H1 (cell line): ENCODE results near the gene MTARC1. TPM values are rescaled to one million over a fixed set of nuclear protein-coding genes. Genes with fewer than 3 reads are reported as not detected.

Experiments
- CHD1 ChIP-seq: IDR thresholded peaks from 2 replicates; pipeline ENCODE4 v1.6.1; 2012; ENCODE audit warnings: low read depth, low read length, improper control_type of control experiment
- CTCF ChIP-seq, 3 experiments: IDR thresholded peaks; 1 replicate in 2 of 3; 2 replicates in 1 of 3; pipeline versions ENCODE4 v1.5.1 to v1.6.1; 2011; ENCODE audit warnings: low read length in 3 of 3, mild to moderate bottlenecking in 3 of 3, inconsistent platforms in 2 of 3, low read depth in 1 of 3, moderate library complexity in 1 of 3; ENCODE audit not compliant: insufficient read depth in 1 of 3; ENCODE audit errors: control extremely low read depth in 1 of 3
- FOSL1 ChIP-seq: IDR thresholded peaks from 2 replicates; pipeline ENCODE4 v1.6.1; 2011; ENCODE audit warnings: mild to moderate bottlenecking, low read depth, low read length, moderate library complexity; ENCODE audit not compliant: insufficient read depth
- SIN3A ChIP-seq, 2 experiments: IDR thresholded peaks in 1 of 2; conservative IDR thresholded peaks in 1 of 2; 2 replicates each; pipeline ENCODE4 v1.6.1; 2011 to 2012; ENCODE audit warnings: low read length in 2 of 2, improper control_type of control experiment in 1 of 2, low read depth in 1 of 2, mild to moderate bottlenecking in 1 of 2
- SIX5 ChIP-seq: IDR thresholded peaks from 2 replicates; pipeline ENCODE4 v1.6.1; 2011; ENCODE audit warnings: mild to moderate bottlenecking, low read depth, low read length
- polyA plus RNA-seq, 7 experiments: library from polyadenylated mRNA; depleted of rRNA in 3 of 7; stranded (reverse) in 5 of 7; unstranded in 2 of 7; fragments of >200 nt in 5 of 7; fragments of 200-250 nt in 2 of 7; gene quantifications; 1 replicate in 5 of 7; 2 replicates in 1 of 7; 4 replicates in 1 of 7; pipeline versions ENCODE4 v1.2.1 to v1.2.3, GENCODE V29; 2011 to 2013; ENCODE audit warnings: missing spikeins in 2 of 7, mixed read lengths in 2 of 7
- total RNA-seq: library from RNA; stranded (reverse); fragmentation: NEBNext Ultra II Directional; extraction: Animal tissue kit (Norgen Biotek cat#: 25700); gene quantifications from 2 replicates; pipeline ENCODE4 v1.2.1, GENCODE V29; 2021
- TF ChIP-seq, protein P1 (sequence below): fragments of 300-600 bp; sonication (generic); IDR thresholded peaks from 2 replicates; pipeline ENCODE4 v1.7.1; 2012; ENCODE audit warnings: low read length, moderate library complexity, mild to moderate bottlenecking, inconsistent platforms; ENCODE audit not compliant: insufficient replicate concordance

MTARC1 gene
- total and polyA plus RNA-seq, 2 of the 8 experiments (the other 6 are each of a cell fraction or from before 2014, with no cell fraction given): 17.2 to 46.2 TPM

- TF ChIP-seq, protein P1, sequence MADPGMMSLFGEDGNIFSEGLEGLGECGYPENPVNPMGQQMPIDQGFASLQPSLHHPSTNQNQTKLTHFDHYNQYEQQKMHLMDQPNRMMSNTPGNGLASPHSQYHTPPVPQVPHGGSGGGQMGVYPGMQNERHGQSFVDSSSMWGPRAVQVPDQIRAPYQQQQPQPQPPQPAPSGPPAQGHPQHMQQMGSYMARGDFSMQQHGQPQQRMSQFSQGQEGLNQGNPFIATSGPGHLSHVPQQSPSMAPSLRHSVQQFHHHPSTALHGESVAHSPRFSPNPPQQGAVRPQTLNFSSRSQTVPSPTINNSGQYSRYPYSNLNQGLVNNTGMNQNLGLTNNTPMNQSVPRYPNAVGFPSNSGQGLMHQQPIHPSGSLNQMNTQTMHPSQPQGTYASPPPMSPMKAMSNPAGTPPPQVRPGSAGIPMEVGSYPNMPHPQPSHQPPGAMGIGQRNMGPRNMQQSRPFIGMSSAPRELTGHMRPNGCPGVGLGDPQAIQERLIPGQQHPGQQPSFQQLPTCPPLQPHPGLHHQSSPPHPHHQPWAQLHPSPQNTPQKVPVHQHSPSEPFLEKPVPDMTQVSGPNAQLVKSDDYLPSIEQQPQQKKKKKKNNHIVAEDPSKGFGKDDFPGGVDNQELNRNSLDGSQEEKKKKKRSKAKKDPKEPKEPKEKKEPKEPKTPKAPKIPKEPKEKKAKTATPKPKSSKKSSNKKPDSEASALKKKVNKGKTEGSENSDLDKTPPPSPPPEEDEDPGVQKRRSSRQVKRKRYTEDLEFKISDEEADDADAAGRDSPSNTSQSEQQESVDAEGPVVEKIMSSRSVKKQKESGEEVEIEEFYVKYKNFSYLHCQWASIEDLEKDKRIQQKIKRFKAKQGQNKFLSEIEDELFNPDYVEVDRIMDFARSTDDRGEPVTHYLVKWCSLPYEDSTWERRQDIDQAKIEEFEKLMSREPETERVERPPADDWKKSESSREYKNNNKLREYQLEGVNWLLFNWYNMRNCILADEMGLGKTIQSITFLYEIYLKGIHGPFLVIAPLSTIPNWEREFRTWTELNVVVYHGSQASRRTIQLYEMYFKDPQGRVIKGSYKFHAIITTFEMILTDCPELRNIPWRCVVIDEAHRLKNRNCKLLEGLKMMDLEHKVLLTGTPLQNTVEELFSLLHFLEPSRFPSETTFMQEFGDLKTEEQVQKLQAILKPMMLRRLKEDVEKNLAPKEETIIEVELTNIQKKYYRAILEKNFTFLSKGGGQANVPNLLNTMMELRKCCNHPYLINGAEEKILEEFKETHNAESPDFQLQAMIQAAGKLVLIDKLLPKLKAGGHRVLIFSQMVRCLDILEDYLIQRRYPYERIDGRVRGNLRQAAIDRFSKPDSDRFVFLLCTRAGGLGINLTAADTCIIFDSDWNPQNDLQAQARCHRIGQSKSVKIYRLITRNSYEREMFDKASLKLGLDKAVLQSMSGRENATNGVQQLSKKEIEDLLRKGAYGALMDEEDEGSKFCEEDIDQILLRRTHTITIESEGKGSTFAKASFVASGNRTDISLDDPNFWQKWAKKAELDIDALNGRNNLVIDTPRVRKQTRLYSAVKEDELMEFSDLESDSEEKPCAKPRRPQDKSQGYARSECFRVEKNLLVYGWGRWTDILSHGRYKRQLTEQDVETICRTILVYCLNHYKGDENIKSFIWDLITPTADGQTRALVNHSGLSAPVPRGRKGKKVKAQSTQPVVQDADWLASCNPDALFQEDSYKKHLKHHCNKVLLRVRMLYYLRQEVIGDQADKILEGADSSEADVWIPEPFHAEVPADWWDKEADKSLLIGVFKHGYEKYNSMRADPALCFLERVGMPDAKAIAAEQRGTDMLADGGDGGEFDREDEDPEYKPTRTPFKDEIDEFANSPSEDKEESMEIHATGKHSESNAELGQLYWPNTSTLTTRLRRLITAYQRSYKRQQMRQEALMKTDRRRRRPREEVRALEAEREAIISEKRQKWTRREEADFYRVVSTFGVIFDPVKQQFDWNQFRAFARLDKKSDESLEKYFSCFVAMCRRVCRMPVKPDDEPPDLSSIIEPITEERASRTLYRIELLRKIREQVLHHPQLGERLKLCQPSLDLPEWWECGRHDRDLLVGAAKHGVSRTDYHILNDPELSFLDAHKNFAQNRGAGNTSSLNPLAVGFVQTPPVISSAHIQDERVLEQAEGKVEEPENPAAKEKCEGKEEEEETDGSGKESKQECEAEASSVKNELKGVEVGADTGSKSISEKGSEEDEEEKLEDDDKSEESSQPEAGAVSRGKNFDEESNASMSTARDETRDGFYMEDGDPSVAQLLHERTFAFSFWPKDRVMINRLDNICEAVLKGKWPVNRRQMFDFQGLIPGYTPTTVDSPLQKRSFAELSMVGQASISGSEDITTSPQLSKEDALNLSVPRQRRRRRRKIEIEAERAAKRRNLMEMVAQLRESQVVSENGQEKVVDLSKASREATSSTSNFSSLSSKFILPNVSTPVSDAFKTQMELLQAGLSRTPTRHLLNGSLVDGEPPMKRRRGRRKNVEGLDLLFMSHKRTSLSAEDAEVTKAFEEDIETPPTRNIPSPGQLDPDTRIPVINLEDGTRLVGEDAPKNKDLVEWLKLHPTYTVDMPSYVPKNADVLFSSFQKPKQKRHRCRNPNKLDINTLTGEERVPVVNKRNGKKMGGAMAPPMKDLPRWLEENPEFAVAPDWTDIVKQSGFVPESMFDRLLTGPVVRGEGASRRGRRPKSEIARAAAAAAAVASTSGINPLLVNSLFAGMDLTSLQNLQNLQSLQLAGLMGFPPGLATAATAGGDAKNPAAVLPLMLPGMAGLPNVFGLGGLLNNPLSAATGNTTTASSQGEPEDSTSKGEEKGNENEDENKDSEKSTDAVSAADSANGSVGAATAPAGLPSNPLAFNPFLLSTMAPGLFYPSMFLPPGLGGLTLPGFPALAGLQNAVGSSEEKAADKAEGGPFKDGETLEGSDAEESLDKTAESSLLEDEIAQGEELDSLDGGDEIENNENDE: no peak
- TF ChIP-seq CTCF (IDR thresholded peaks at IDR 0.05; ENCODE audit: control extremely low read depth in 1 of 3, insufficient read depth in 1 of 3, low read depth in 1 of 3, low read length in 3 of 3): no peak
- no peak for TF ChIP-seq SIN3A (conservative IDR thresholded peaks at IDR 0.05 in 1 of 2, IDR thresholded peaks at IDR 0.05 in 1 of 2; ENCODE audit: low read depth in 1 of 2, low read length in 2 of 2)
- TF ChIP-seq CHD1: no peak
- TF ChIP-seq FOSL1: no peak
- TF ChIP-seq SIX5: no peak
Measured at GRCh38 chr1:220824031-220824989, 37.6 kb downstream of the MTARC1 start (continued).
